Upper lobe of left lung (tissue), 6 donors: ENCODE measurements around the gene MAP4K1. TPM values are rescaled to one million over a fixed set of nuclear protein-coding genes. Genes with fewer than 3 reads are reported as not detected.
A peak's percentile ranks its signal among the peaks of the same experiment; 100 is the strongest.

Experiments used
- ATAC-seq, 2 donors: fragments of 200-7000 bp; cut with Tn5 transposase; one replicate each; pipeline ENCODE4 v1.9.1; 2022; ENCODE audit warnings: mild to moderate bottlenecking in 2 of 2, moderate library complexity in 2 of 2; ENCODE audit not compliant: low FRiP score in 2 of 2
- DNase-seq, 2 donors: peaks; one replicate each; pipeline ENCODE4 v3.0.0-alpha.2; 2019 to 2020
- H3K27ac ChIP-seq, 4 donors: fragments of 200-600 bp; sonication (generic); one replicate each; pipeline ENCODE4 v1.5.1; 2016 to 2019
- H3K27me3 ChIP-seq, 4 donors: fragments of 200-600 bp; sonication (generic); one replicate each; pipeline ENCODE4 v1.5.1; 2017 to 2019
- H3K36me3 ChIP-seq, 4 donors: fragments of 200-600 bp; sonication (generic); one replicate each; pipeline ENCODE4 v1.5.1; 2016 to 2019
- H3K4me1 ChIP-seq, 4 donors: fragments of 200-600 bp; sonication (generic); one replicate each; pipeline ENCODE4 v1.5.1; 2018 to 2019
- H3K4me3 ChIP-seq, 4 donors: fragments of 200-600 bp; sonication (generic); one replicate each; pipeline ENCODE4 v1.5.1; 2017 to 2019; ENCODE audit warnings: mild to moderate bottlenecking in 2 of 4, moderate library complexity in 1 of 4
- H3K9me3 ChIP-seq, 4 donors: fragments of 200-600 bp; sonication (generic); one replicate each; pipeline ENCODE4 v1.5.1; 2018 to 2019
- EP300 ChIP-seq, 4 donors: sonication (generic); formaldehyde crosslinking; IDR thresholded peaks; one replicate each; pipeline ENCODE4 v1.5.1; 2017; ENCODE audit warnings: antibody characterized with exemption in 4 of 4, control low read depth in 2 of 4
- POLR2A ChIP-seq, 4 donors: fragments of 450-650 bp; IDR thresholded peaks; one replicate each; pipeline ENCODE4 v1.5.1; 2016 to 2017; ENCODE audit warnings: antibody characterized with exemption in 4 of 4, mild to moderate bottlenecking in 2 of 4
- POLR2AphosphoS5 ChIP-seq, 2 donors: sonication (generic); formaldehyde crosslinking; IDR thresholded peaks; one replicate each; pipeline ENCODE4 v1.5.1; 2017; ENCODE audit warnings: antibody characterized with exemption in 2 of 2
- WGBS, 2 donors: methylation state at CpG; one replicate each; pipeline ENCODE4 v1.1.5; 2017 to 2018; 5-methylcytosine and 5-hydroxymethylcytosine counted together
- total RNA-seq, 6 donors: library from RNA; depleted of rRNA in 4 of 6; stranded (reverse); fragments of >200 nt in 4 of 6; gene quantifications; one replicate each; pipeline versions ENCODE4 v1.1.0 to v1.2.1, GENCODE V29; 2016 to 2021
- TF ChIP-seq, protein P1 (sequence below), 6 experiments: fragments of 450-650 bp in 4 of 6; fragments of 200-600 bp in 2 of 6; sonication (generic) in 2 of 6; IDR thresholded peaks; one replicate each; pipeline ENCODE4 v1.5.1; 2016 to 2019; ENCODE audit warnings: antibody characterized with exemption in 6 of 6
- donor health status: DM: no; HTN: no; CAD: no; lungs with moderate emphysema.
- donor health status: DM: no; HTN: yes; CAD: no; lungs with severe emphysema.

The MAP4K1 gene
- total RNA-seq, 6 donors from 2014 or later, result 6.2 to 28.3 (median 9.9) TPM

DNA sequence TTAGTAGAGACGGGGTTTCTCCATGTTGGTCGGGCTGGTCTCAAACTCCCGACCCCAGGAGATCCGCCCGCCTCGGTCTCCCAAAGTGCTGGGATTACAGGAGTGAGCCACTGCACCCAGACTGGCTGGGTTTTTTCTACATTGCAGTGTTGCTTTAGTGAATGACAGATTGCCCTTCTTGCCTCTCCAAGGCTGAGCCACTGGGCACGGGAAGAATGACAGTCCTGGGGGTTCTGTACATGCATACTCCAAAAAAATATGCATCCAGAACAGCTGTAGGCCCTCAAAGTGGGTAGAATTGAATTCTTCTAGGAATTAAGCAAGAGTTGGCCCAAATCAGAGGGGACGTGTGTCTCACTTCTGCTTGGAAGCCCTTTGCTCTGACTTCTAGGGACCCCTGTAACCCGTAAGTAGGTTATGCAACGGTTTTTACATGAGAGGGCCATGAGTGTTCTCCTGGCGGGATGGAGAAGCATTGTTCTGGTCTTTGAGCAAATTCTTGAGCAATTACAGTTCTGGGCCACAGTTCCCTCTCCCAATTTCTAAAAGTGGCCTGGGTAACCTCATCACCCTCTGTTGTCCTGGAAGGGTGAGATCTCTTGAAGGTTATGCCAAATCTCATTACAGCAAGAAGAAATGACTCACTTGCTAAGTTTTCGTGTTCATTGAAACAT, 33.3 kb upstream of the MAP4K1 start:
- peak overlapping the region; percentile 94 to 98 (median 97) for H3K27ac ChIP-seq
- peak overlapping the region in 3 of 4 donors; percentile 92 to 100 (median 98) for H3K4me3 ChIP-seq
- TF ChIP-seq POLR2A (IDR thresholded peaks at IDR 0.05) (no peak), POLR2AphosphoS5 (IDR thresholded peaks at IDR 0.05) (peak; percentile 63 to 90)
- TF ChIP-seq, protein P1, sequence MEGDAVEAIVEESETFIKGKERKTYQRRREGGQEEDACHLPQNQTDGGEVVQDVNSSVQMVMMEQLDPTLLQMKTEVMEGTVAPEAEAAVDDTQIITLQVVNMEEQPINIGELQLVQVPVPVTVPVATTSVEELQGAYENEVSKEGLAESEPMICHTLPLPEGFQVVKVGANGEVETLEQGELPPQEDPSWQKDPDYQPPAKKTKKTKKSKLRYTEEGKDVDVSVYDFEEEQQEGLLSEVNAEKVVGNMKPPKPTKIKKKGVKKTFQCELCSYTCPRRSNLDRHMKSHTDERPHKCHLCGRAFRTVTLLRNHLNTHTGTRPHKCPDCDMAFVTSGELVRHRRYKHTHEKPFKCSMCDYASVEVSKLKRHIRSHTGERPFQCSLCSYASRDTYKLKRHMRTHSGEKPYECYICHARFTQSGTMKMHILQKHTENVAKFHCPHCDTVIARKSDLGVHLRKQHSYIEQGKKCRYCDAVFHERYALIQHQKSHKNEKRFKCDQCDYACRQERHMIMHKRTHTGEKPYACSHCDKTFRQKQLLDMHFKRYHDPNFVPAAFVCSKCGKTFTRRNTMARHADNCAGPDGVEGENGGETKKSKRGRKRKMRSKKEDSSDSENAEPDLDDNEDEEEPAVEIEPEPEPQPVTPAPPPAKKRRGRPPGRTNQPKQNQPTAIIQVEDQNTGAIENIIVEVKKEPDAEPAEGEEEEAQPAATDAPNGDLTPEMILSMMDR (IDR thresholded peaks at IDR 0.05), result peak in 2 of 6 experiments; percentile 23 to 35
- H3K27me3 ChIP-seq, result no peaks in the 10 kb centered on the region
- DNase-seq (peak in 1 of 2 donors; percentile 70), ATAC-seq (peak in 1 of 2 donors; percentile 49)
- H3K9me3 ChIP-seq, result no peaks in the 10 kb centered on the region
- 38 to 44% methylated on average over 12 of the region's 12 CpGs for WGBS, 2 donors
- peaks cover 0 to 3% (median 0%) of the 10 kb centered on the region in 4 donors for H3K36me3 ChIP-seq
- H3K4me1 ChIP-seq, result peaks cover 70 to 75% (median 75%) of the 10 kb centered on the region in 4 donors

DNA sequence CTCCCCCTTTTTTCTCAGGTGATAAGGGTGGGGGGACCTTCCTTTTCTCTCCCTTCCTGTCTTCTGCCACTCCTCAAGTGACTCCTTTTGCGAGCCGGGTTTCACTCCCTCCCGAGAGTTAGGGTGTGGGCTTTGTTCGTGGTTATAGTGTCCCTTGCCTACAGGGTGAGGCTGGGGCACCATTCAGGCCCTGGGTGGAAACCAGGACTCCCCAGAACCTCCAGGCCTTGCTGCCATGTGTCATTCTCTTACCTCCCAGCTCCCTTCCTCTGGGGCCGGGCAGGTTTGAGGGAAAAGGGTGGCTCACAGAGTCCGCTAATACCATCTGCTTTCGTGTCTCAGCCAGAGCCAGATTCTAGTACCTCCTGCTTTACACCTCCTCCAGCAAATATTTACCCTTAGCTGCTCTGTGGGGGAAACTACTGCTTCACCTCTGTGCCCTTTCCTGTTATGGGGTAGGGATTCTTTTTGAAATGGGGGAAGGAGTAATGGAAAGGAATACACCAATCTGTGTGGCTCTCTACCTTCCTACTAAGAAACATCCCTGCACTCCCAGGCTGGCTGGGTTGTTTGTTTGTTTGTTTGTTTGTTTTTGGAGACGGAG, 32.5 kb upstream of the MAP4K1 start:
- ATAC-seq (no peak), DNase-seq (no peak)
- Histone ChIP-seq H3K27ac (peak overlapping the region; percentile 94 to 98 (median 97)), H3K4me3 (peak overlapping the region; percentile 92 to 100 (median 98)), H3K4me1 (peaks cover 62 to 67% (median 67%) of the 10 kb centered on the region in 4 donors), H3K27me3 (no peaks in the 10 kb centered on the region), H3K36me3 (peaks cover 0 to 3% (median 0%) of the 10 kb centered on the region in 4 donors), H3K9me3 (no peaks in the 10 kb centered on the region)
- TF ChIP-seq, protein P1 (IDR thresholded peaks at IDR 0.05), result no peak
- WGBS, 2 donors, result 22 to 23% methylated on average over 7 to 8 of the region's 8 CpGs

DNA sequence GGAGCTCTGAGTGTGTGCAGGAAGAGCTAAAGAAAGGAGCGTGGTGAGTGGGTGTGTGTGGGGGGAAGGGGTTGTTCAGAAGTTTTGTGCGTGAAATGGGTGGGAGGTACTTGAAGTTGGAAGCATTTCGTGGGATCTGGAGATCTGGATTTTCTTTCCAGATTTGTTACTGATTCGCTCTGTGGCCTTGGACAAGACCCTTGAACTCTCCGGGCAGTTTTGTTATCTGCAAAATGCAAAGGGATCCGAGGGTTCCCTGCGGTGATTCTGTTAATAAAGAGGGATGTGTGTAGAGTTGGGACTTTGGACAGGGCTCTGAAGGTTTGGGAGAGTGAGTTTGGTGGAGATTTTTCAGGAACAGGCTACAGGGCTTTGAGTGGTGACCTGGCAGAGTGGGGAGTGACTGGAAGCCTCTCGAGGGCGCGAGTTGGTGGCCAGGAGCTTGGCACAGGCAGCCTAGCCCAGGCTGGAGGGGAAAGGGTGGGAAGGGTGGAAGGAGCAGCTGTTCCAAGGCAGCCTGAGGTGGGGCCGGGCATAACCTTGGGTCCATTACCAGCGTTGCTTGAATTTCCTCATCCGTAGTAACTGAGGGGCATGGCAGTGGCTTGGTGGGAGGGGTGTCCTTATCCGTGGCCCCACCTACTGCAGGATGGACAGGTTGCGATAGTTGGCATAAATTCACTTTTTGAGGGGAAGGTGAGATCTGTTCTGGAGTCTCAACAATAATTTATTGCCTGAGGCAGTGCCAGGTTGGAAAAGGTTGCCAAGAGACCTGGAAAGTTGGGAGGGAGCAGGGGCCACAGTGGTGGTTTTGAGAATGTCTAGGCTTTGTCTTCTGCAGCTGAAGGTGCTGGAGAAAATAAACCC, 31.8 kb upstream of the MAP4K1 start:
- peak in 1 of 2 donors; percentile 72 for DNase-seq
- Histone ChIP-seq H3K27ac (peak overlapping the region; percentile 94 to 98 (median 97)), H3K9me3 (no peaks in the 10 kb centered on the region), H3K4me1 (peaks cover 55 to 60% (median 60%) of the 10 kb centered on the region in 4 donors), H3K4me3 (peak overlapping the region; percentile 92 to 100 (median 98)), H3K36me3 (peaks cover 0 to 3% (median 0%) of the 10 kb centered on the region in 4 donors), H3K27me3 (no peaks in the 10 kb centered on the region)
- peak in 1 of 2 donors; percentile 47 for ATAC-seq
- 9 to 11% methylated on average over 15 of the region's 15 CpGs for WGBS, 2 donors
- TF ChIP-seq POLR2AphosphoS5 (IDR thresholded peaks at IDR 0.05), result peak in 1 of 2 donors; percentile 22
- TF ChIP-seq POLR2A (IDR thresholded peaks at IDR 0.05), result peak in 1 of 4 donors; percentile 58
- no peak for TF ChIP-seq EP300 (IDR thresholded peaks at IDR 0.05)
- TF ChIP-seq, protein P1 (IDR thresholded peaks at IDR 0.05), result no peak

DNA sequence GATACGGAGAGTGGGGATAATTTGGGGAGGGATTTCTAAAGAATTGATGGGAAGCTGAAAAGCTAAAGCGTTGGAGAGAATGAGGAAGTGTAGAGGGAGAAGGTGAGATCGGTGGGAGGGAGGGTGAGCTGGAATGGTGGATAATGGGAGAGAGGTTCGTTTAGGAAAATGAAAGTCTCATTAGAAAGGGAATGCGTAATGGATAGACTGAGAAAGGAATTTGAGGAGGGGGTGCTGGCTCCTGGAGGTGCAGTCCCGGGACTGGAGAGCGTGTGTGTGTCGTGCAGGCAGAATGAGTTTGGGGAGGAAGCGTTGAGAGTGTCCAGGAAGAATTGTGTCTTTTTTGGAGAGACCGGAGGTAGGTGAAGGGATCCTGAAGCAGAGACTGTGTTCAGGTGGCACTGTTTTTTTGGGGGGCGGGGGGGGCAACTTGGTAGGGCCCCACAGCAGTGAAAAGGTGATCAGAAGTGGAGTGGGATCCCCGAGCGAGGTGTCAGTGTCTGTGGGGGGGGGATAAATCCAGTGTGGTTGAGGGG, 31.1 kb upstream of the MAP4K1 start:
- Histone ChIP-seq H3K27me3 (no peaks in the 10 kb centered on the region), H3K4me3 (peak overlapping the region; percentile 92 to 100 (median 98)), H3K36me3 (no peaks in the 10 kb centered on the region), H3K4me1 (peaks cover 48 to 53% (median 52%) of the 10 kb centered on the region in 4 donors), H3K9me3 (no peaks in the 10 kb centered on the region), H3K27ac (peak overlapping the region; percentile 94 to 98 (median 97))
- no peak for ATAC-seq
- TF ChIP-seq EP300 (IDR thresholded peaks at IDR 0.05), result no peak
- TF ChIP-seq POLR2A (IDR thresholded peaks at IDR 0.05), result no peak
- peak in 1 of 2 donors; percentile 10 for TF ChIP-seq POLR2AphosphoS5 (IDR thresholded peaks at IDR 0.05)
- TF ChIP-seq, protein P1 (IDR thresholded peaks at IDR 0.05), result no peak
- no peak for DNase-seq
- 0 to 1% methylated on average over 13 of the region's 13 CpGs for WGBS, 2 donors
